Liver (tissue), 9 donors: ENCODE measurements around the gene MIGA1. TPM values are rescaled to one million over a fixed set of nuclear protein-coding genes. Genes with fewer than 3 reads are reported as not detected.

Source experiments
- DNase-seq: peaks from one replicate; pipeline ENCODE4 v3.0.0-alpha.2; 2017; ENCODE audit warnings: low spot score
- H3K27ac ChIP-seq, 2 donors: one replicate each; pipeline ENCODE4 v1.7.0; 2013; ENCODE audit warnings: inconsistent platforms in 2 of 2, low read length in 2 of 2, control low read depth in 1 of 2, low read depth in 1 of 2, mild to moderate bottlenecking in 1 of 2
- H3K27me3 ChIP-seq, 4 donors: one replicate each; pipeline versions ENCODE4 v1.6.1 to v1.7.0; 2013; ENCODE audit warnings: low read length in 3 of 4, inconsistent platforms in 1 of 4, mild to moderate bottlenecking in 1 of 4, moderate library complexity in 1 of 4; ENCODE audit not compliant: control insufficient read depth in 4 of 4, insufficient read depth in 4 of 4
- H3K36me3 ChIP-seq, 4 donors: one replicate each; pipeline versions ENCODE4 v1.6.1 to v1.7.0; 2013; ENCODE audit warnings: low read length in 3 of 4, mild to moderate bottlenecking in 3 of 4, low read depth in 1 of 4, moderate library complexity in 1 of 4; ENCODE audit not compliant: control insufficient read depth in 4 of 4, insufficient read depth in 3 of 4
- H3K4me1 ChIP-seq, 4 donors: one replicate each; pipeline versions ENCODE4 v1.6.1 to v1.7.0; 2013; ENCODE audit warnings: low read length in 3 of 4, mild to moderate bottlenecking in 3 of 4, moderate library complexity in 1 of 4; ENCODE audit not compliant: control insufficient read depth in 4 of 4, insufficient read depth in 4 of 4
- H3K4me3 ChIP-seq, 3 donors: one replicate each; pipeline versions ENCODE4 v1.6.1 to v1.7.0; 2013; ENCODE audit warnings: low read length in 3 of 3, control low read depth in 1 of 3, low read depth in 1 of 3, mild to moderate bottlenecking in 1 of 3
- H3K9ac ChIP-seq, 2 donors: one replicate each; pipeline ENCODE4 v1.7.0; 2013; ENCODE audit warnings: low read length in 2 of 2, mild to moderate bottlenecking in 2 of 2, moderate library complexity in 2 of 2, control low read depth in 1 of 2, low read depth in 1 of 2
- H3K9me3 ChIP-seq, 4 donors: one replicate each; pipeline versions ENCODE4 v1.6.1 to v1.7.0; 2013; ENCODE audit warnings: low read length in 3 of 4; ENCODE audit not compliant: control insufficient read depth in 4 of 4
- ATF3 ChIP-seq: IDR thresholded peaks from 2 replicates; pipeline ENCODE4 v1.6.1; 2016; ENCODE audit warnings: antibody characterized with exemption
- EGR1 ChIP-seq, 2 donors: IDR thresholded peaks; 2 replicates each; pipeline ENCODE4 v1.6.1; 2016 to 2018; ENCODE audit warnings: antibody characterized with exemption in 2 of 2, low read depth in 2 of 2
- FOXA1 ChIP-seq: IDR thresholded peaks from 2 replicates; pipeline ENCODE4 v1.6.1; 2016; ENCODE audit warnings: antibody characterized with exemption
- FOXA2 ChIP-seq: IDR thresholded peaks from 2 replicates; pipeline ENCODE4 v1.6.1; 2016; ENCODE audit warnings: antibody characterized with exemption
- GABPA ChIP-seq, 2 donors: IDR thresholded peaks in 1 of 2; conservative IDR thresholded peaks in 1 of 2; 2 replicates each; pipeline ENCODE4 v1.6.1; 2016; ENCODE audit warnings: antibody characterized with exemption in 2 of 2, mild to moderate bottlenecking in 1 of 2, moderate library complexity in 1 of 2
- HNF4A ChIP-seq, 2 donors: conservative IDR thresholded peaks; 2 replicates each; pipeline ENCODE4 v1.6.1; 2016; ENCODE audit warnings: antibody characterized with exemption in 2 of 2, mild to moderate bottlenecking in 2 of 2
- HNF4G ChIP-seq: IDR thresholded peaks from 2 replicates; pipeline ENCODE4 v1.6.1; 2016; ENCODE audit warnings: antibody characterized with exemption
- JUND ChIP-seq, 2 donors: IDR thresholded peaks; 2 replicates each; pipeline ENCODE4 v1.6.1; 2016; ENCODE audit warnings: antibody characterized with exemption in 2 of 2
- NR2F2 ChIP-seq: IDR thresholded peaks from 2 replicates; pipeline ENCODE4 v1.6.1; 2016; ENCODE audit warnings: antibody characterized with exemption
- RAD21 ChIP-seq, 2 donors: IDR thresholded peaks; 2 replicates each; pipeline ENCODE4 v1.6.1; 2016; ENCODE audit warnings: antibody characterized with exemption in 2 of 2, mild to moderate bottlenecking in 2 of 2
- RXRA ChIP-seq, 2 donors: IDR thresholded peaks; 2 replicates each; pipeline ENCODE4 v1.6.1; 2017 to 2018; ENCODE audit warnings: antibody characterized with exemption in 2 of 2, mild to moderate bottlenecking in 1 of 2
- SP1 ChIP-seq: IDR thresholded peaks from 2 replicates; pipeline ENCODE4 v1.6.1; 2018; ENCODE audit warnings: antibody characterized with exemption, mild to moderate bottlenecking
- TAF1 ChIP-seq: conservative IDR thresholded peaks from 2 replicates; pipeline ENCODE4 v1.6.1; 2016; ENCODE audit warnings: antibody characterized with exemption, mild to moderate bottlenecking
- YY1 ChIP-seq: IDR thresholded peaks from 2 replicates; pipeline ENCODE4 v1.6.1; 2016; ENCODE audit warnings: antibody characterized with exemption, mild to moderate bottlenecking
- ZBTB33 ChIP-seq: IDR thresholded peaks from 2 replicates; pipeline ENCODE4 v1.6.1; 2016; ENCODE audit warnings: antibody characterized with exemption
- WGBS: extraction: QIAGEN DNeasy Blood & Tissue Kit; methylation state at CpG from one replicate; pipeline ENCODE4 v1.1.7; 2013; 5-methylcytosine and 5-hydroxymethylcytosine counted together
- polyA plus RNA-seq, 2 donors: library from polyadenylated mRNA; stranded (reverse) in 1 of 2; unstranded in 1 of 2; fragments of 200-250 nt in 1 of 2; fragments of >200 nt in 1 of 2; fragmentation: Nextera tagmentation in 1 of 2; extraction: Ambion mirVana in 1 of 2; gene quantifications; one replicate each; pipeline versions ENCODE4 v1.2.1 to v1.2.3, GENCODE V29; 2013 to 2015
- total RNA-seq, 2 donors: library from RNA; depleted of rRNA; stranded (reverse); fragments of >200 nt; gene quantifications; one replicate each; pipeline ENCODE4 v1.2.3, GENCODE V29; 2014
- TF ChIP-seq, protein P1 (sequence below): IDR thresholded peaks from 2 replicates; pipeline ENCODE4 v1.6.1; 2016; ENCODE audit warnings: antibody characterized with exemption
- TF ChIP-seq, protein P2 (sequence below): fragments of 150-350 bp; IDR thresholded peaks from 2 replicates; pipeline ENCODE4 v1.5.1; 2017; ENCODE audit warnings: improper control_type of control experiment, low read depth, low read length; ENCODE audit not compliant: missing input control
- donor health status: healthy.
- donor health status: healthy.
- donor health status: healthy.
- donor health status: healthy.
- donor health status: healthy.

Gene MIGA1
- total and polyA plus RNA-seq, 4 donors: 3.5 to 8.0 (median 6.2) TPM

DNA sequence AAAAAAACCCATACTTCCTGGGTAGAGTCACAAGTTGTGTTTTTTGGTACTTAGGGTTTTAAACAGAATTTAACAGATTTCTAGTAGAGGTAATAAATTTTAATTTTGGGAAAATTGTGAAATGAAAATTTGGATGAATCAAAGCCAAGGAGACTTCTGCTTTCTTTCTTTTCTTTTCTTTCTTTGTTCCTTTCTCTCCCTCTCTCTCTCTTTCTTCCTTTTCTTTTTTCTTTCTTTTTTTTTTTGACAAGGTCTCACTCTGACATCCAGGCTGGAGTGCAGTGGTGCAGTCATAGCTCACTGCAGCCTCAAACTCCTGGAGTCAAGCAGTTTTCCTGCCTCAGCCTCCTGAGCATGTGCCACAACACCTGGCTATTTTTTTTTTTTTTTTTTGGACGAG, 62.1 kb downstream of the MIGA1 start (continued):
- TF ChIP-seq, protein P1, sequence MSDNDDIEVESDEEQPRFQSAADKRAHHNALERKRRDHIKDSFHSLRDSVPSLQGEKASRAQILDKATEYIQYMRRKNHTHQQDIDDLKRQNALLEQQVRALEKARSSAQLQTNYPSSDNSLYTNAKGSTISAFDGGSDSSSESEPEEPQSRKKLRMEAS: no peak

DNA sequence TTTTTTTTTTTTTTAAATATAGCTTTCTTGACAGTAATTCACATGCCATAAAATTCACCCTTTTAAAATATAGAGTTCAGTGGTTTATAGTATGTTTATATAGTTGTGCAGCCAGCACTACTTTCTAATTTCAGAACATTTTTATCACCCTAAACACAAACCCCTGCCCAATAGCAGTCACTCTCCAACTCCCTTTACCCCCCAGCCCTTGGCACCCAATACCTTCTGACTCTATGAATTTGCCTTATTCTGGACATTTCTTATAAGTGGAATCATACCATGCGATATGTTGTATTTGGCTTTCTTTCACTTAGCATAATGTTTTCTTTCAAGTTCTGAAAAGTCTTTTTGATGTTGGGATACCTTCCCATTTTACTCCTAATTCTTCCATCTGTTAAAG, 66.5 kb downstream of the MIGA1 start:
- H3K27me3 ChIP-seq: no peaks in the 10 kb centered on the region
- H3K9me3 ChIP-seq: no peaks in the 10 kb centered on the region
- WGBS: 97% methylated on average over 1 of the region's 1 CpG
- H3K4me3 ChIP-seq: no peak overlapping the region
- TF ChIP-seq FOXA2 (no peak), RAD21 (IDR thresholded peaks at IDR 0.05) (no peak), RXRA (IDR thresholded peaks at IDR 0.05) (no peak), SP1 (no peak), TAF1 (no peak), NR2F2 (no peak), ATF3 (no peak), ZBTB33 (no peak), JUND (IDR thresholded peaks at IDR 0.05) (no peak), HNF4G (no peak), HNF4A (conservative IDR thresholded peaks at IDR 0.05) (no peak), FOXA1 (no peak), YY1 (no peak), EGR1 (IDR thresholded peaks at IDR 0.05; ENCODE audit: low read depth in 2 of 2) (no peak), GABPA (IDR thresholded peaks at IDR 0.05 in 1 of 2, conservative IDR thresholded peaks at IDR 0.05 in 1 of 2) (no peak)
- TF ChIP-seq, protein P2, sequence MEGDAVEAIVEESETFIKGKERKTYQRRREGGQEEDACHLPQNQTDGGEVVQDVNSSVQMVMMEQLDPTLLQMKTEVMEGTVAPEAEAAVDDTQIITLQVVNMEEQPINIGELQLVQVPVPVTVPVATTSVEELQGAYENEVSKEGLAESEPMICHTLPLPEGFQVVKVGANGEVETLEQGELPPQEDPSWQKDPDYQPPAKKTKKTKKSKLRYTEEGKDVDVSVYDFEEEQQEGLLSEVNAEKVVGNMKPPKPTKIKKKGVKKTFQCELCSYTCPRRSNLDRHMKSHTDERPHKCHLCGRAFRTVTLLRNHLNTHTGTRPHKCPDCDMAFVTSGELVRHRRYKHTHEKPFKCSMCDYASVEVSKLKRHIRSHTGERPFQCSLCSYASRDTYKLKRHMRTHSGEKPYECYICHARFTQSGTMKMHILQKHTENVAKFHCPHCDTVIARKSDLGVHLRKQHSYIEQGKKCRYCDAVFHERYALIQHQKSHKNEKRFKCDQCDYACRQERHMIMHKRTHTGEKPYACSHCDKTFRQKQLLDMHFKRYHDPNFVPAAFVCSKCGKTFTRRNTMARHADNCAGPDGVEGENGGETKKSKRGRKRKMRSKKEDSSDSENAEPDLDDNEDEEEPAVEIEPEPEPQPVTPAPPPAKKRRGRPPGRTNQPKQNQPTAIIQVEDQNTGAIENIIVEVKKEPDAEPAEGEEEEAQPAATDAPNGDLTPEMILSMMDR: no peak
- TF ChIP-seq, protein P1: no peak
- DNase-seq: no peak
- no peak overlapping the region for H3K27ac ChIP-seq
- H3K36me3 ChIP-seq: peaks cover 0 to 6% (median under 1%) of the 10 kb centered on the region in 4 donors
- H3K9ac ChIP-seq: no peak overlapping the region
- H3K4me1 ChIP-seq: no peaks in the 10 kb centered on the region

- no peaks in the 10 kb centered on the region for H3K4me1 ChIP-seq
- TF ChIP-seq RAD21 (IDR thresholded peaks at IDR 0.05) (no peak), ATF3 (no peak), TAF1 (no peak), SP1 (no peak), YY1 (no peak), FOXA1 (no peak), HNF4A (conservative IDR thresholded peaks at IDR 0.05) (no peak), JUND (IDR thresholded peaks at IDR 0.05) (no peak), FOXA2 (no peak)
- TF ChIP-seq, protein P2: no peak
- TF ChIP-seq, protein P1: no peak
- H3K9me3 ChIP-seq: no peaks in the 10 kb centered on the region
- 83% methylated on average over 3 of the region's 3 CpGs for WGBS
- H3K27me3 ChIP-seq: no peaks in the 10 kb centered on the region
- no peak overlapping the region for H3K27ac ChIP-seq
- no peak overlapping the region for H3K9ac ChIP-seq
- H3K4me3 ChIP-seq: no peak overlapping the region
- DNase-seq: no peak
- H3K36me3 ChIP-seq: peaks cover 0 to 6% (median under 1%) of the 10 kb centered on the region in 4 donors
These were observed 67.5 kb downstream of the MIGA1 start for GRCh38 chr1:77846966-77847365.
